Measurements from ENCODE around the gene ZBTB21.

DNA sequence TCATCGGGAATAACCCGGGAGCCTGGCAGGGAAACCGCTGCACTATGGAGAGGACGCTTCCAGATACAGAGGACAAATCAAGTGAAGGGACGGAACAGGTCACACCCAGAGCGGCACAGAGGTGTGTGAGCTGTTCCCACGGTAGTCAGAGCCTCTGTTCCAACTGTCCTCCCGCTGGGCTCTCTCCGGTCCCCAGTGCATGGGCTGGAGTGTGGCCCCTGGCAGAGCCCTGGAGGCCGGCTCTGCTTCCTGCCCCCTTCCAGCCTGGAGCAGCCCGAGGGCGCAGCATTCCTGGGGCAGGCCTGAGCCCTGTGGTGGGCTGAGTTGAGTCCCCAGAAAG lies 11.9 kb upstream of the ZBTB21 start:
- TF ChIP-seq RFX5 (IDR thresholded peaks at IDR 0.05; ENCODE audit: low read length) (no peak), JUND (IDR thresholded peaks at IDR 0.05) (no peak), POLR2AphosphoS5 (IDR thresholded peaks at IDR 0.05; ENCODE audit: low read depth, low read length) (no peak)
- TF ChIP-seq, protein P1, sequence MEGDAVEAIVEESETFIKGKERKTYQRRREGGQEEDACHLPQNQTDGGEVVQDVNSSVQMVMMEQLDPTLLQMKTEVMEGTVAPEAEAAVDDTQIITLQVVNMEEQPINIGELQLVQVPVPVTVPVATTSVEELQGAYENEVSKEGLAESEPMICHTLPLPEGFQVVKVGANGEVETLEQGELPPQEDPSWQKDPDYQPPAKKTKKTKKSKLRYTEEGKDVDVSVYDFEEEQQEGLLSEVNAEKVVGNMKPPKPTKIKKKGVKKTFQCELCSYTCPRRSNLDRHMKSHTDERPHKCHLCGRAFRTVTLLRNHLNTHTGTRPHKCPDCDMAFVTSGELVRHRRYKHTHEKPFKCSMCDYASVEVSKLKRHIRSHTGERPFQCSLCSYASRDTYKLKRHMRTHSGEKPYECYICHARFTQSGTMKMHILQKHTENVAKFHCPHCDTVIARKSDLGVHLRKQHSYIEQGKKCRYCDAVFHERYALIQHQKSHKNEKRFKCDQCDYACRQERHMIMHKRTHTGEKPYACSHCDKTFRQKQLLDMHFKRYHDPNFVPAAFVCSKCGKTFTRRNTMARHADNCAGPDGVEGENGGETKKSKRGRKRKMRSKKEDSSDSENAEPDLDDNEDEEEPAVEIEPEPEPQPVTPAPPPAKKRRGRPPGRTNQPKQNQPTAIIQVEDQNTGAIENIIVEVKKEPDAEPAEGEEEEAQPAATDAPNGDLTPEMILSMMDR (IDR thresholded peaks at IDR 0.05), result no peak
